ENCODE results near the gene CMYA5.

Gene CMYA5

GRCh38 chr5:79727451-79728355 is 38.1 kb downstream of the CMYA5 start:
- no peaks in the 10 kb centered on the region for H4K20me1 ChIP-seq (ENCODE audit: insufficient read depth)
- no peaks in the 10 kb centered on the region for H3K27me3 ChIP-seq (ENCODE audit: insufficient read depth, low read depth)
- H3K4me3 ChIP-seq (IDR thresholded peaks at IDR 0.05; ENCODE audit: insufficient read depth, low read depth, low read length): no peak overlapping the region
- TF ChIP-seq CTCF (conservative IDR thresholded peaks at IDR 0.05; ENCODE audit: low read depth, low read length): no peak
- H3K36me3 ChIP-seq (ENCODE audit: insufficient read depth): no peaks in the 10 kb centered on the region
- H3K27ac ChIP-seq: no peak overlapping the region
- H2AFZ ChIP-seq (ENCODE audit: low read depth): no peak overlapping the region
- H3K79me2 ChIP-seq (ENCODE audit: insufficient read depth, low read depth): no peaks in the 10 kb centered on the region
- H3K4me1 ChIP-seq (ENCODE audit: low read depth, poor library complexity, severe bottlenecking): no peaks in the 10 kb centered on the region
- no peak overlapping the region for H3K9ac ChIP-seq
- no peak overlapping the region for H3K4me2 ChIP-seq

- H3K27ac ChIP-seq: no peak overlapping the region
- H3K79me2 ChIP-seq (ENCODE audit: insufficient read depth, low read depth): no peaks in the 10 kb centered on the region
- H3K4me3 ChIP-seq (IDR thresholded peaks at IDR 0.05; ENCODE audit: insufficient read depth, low read depth, low read length): no peak overlapping the region
- no peaks in the 10 kb centered on the region for H3K36me3 ChIP-seq (ENCODE audit: insufficient read depth)
- H3K4me1 ChIP-seq (ENCODE audit: low read depth, poor library complexity, severe bottlenecking): no peaks in the 10 kb centered on the region
- no peaks in the 10 kb centered on the region for H3K27me3 ChIP-seq (ENCODE audit: insufficient read depth, low read depth)
- H3K9ac ChIP-seq: no peak overlapping the region
- H2AFZ ChIP-seq (ENCODE audit: low read depth): no peak overlapping the region
- TF ChIP-seq CTCF (conservative IDR thresholded peaks at IDR 0.05; ENCODE audit: low read depth, low read length): no peak
- no peak overlapping the region for H3K4me2 ChIP-seq
- H4K20me1 ChIP-seq (ENCODE audit: insufficient read depth): no peaks in the 10 kb centered on the region
These were observed 38.8 kb downstream of the CMYA5 start for GRCh38 chr5:79728396-79728795.

- no peak overlapping the region for H3K4me3 ChIP-seq (IDR thresholded peaks at IDR 0.05; ENCODE audit: insufficient read depth, low read depth, low read length)
- no peaks in the 10 kb centered on the region for H3K27me3 ChIP-seq (ENCODE audit: insufficient read depth, low read depth)
- H3K9ac ChIP-seq: no peak overlapping the region
- TF ChIP-seq CTCF (conservative IDR thresholded peaks at IDR 0.05; ENCODE audit: low read depth, low read length): no peak
- H3K27ac ChIP-seq: no peak overlapping the region
- H3K36me3 ChIP-seq (ENCODE audit: insufficient read depth): no peaks in the 10 kb centered on the region
- H3K79me2 ChIP-seq (ENCODE audit: insufficient read depth, low read depth): no peaks in the 10 kb centered on the region
- H3K4me1 ChIP-seq (ENCODE audit: low read depth, poor library complexity, severe bottlenecking): no peaks in the 10 kb centered on the region
- no peak overlapping the region for H2AFZ ChIP-seq (ENCODE audit: low read depth)
- H4K20me1 ChIP-seq (ENCODE audit: insufficient read depth): no peaks in the 10 kb centered on the region
- no peak overlapping the region for H3K4me2 ChIP-seq
These were observed 40.0 kb downstream of the CMYA5 start for GRCh38 chr5:79729679-79730078.

GRCh38 chr5:79730564-79730963 is 40.9 kb downstream of the CMYA5 start:
- Histone ChIP-seq H3K36me3 (ENCODE audit: insufficient read depth) (no peaks in the 10 kb centered on the region), H3K4me2 (no peak overlapping the region), H3K27ac (no peak overlapping the region), H3K27me3 (ENCODE audit: insufficient read depth, low read depth) (no peaks in the 10 kb centered on the region), H3K79me2 (ENCODE audit: insufficient read depth, low read depth) (no peaks in the 10 kb centered on the region), H4K20me1 (ENCODE audit: insufficient read depth) (no peaks in the 10 kb centered on the region), H3K4me3 (IDR thresholded peaks at IDR 0.05; ENCODE audit: insufficient read depth, low read depth, low read length) (no peak overlapping the region), H3K9ac (no peak overlapping the region), H2AFZ (ENCODE audit: low read depth) (no peak overlapping the region), H3K4me1 (ENCODE audit: low read depth, poor library complexity, severe bottlenecking) (no peaks in the 10 kb centered on the region)
- TF ChIP-seq CTCF (conservative IDR thresholded peaks at IDR 0.05; ENCODE audit: low read depth, low read length): no peak

Measured in KMS-11 (cell line).